Esophagus muscularis mucosa (tissue), 4 donors: ENCODE data around the gene RMDN3. TPM values are rescaled to one million over a fixed set of nuclear protein-coding genes. Genes with fewer than 3 reads are reported as not detected.
A peak's percentile ranks its signal among the peaks of the same experiment; 100 is the strongest.

Experiments
- DNase-seq: peaks from one replicate; pipeline ENCODE4 v3.0.0-alpha.2; 2017; ENCODE audit errors: extremely low spot score
- H3K27ac ChIP-seq, 4 donors: fragments of 200-600 bp; sonication (generic); replicated peaks in 1 of 4; 1 replicate in 3 of 4; 2 replicates in 1 of 4; pipeline ENCODE4 v1.5.1; 2016 to 2019; ENCODE audit warnings: mild to moderate bottlenecking in 1 of 4
- H3K27me3 ChIP-seq, 4 donors: fragments of 200-600 bp; sonication (generic); one replicate each; pipeline versions ENCODE4 v1.5.1 to v1.6.0; 2016 to 2019
- H3K36me3 ChIP-seq, 4 donors: fragments of 200-600 bp; sonication (generic); one replicate each; pipeline ENCODE4 v1.5.1; 2016 to 2019
- H3K4me1 ChIP-seq, 4 donors: fragments of 200-600 bp; sonication (generic); one replicate each; pipeline ENCODE4 v1.5.1; 2016 to 2019
- H3K4me3 ChIP-seq, 4 donors: fragments of 200-600 bp; sonication (generic); 1 replicate in 2 of 4; 2 replicates in 2 of 4; pipeline ENCODE4 v1.5.1; 2016 to 2019; ENCODE audit warnings: mild to moderate bottlenecking in 4 of 4, moderate library complexity in 1 of 4
- H3K9me3 ChIP-seq, 4 donors: fragments of 200-600 bp; sonication (generic); 1 replicate in 3 of 4; 2 replicates in 1 of 4; pipeline ENCODE4 v1.5.1; 2016 to 2019
- EP300 ChIP-seq: sonication (generic); formaldehyde crosslinking; IDR thresholded peaks from one replicate; pipeline ENCODE4 v1.6.1; 2017; ENCODE audit warnings: antibody characterized with exemption
- POLR2A ChIP-seq: fragments of 450-650 bp; IDR thresholded peaks from one replicate; pipeline ENCODE4 v1.6.1; 2017; ENCODE audit warnings: antibody characterized with exemption, moderate library complexity, mild to moderate bottlenecking, low read depth
- POLR2AphosphoS5 ChIP-seq, 2 donors: sonication (generic); formaldehyde crosslinking; IDR thresholded peaks; one replicate each; pipeline ENCODE4 v1.6.1; 2017; ENCODE audit warnings: antibody characterized with exemption in 2 of 2
- WGBS: methylation state at CpG from one replicate; pipeline ENCODE4 v1.1.5; 2018; 5-methylcytosine and 5-hydroxymethylcytosine counted together
- intact Hi-C: fragments of 100-400 bp; cut with DNase I; formaldehyde crosslinking; loops from one replicate; pipeline ENCODE4 v1.15.1; 2023
- total RNA-seq, 4 donors: library from RNA; depleted of rRNA; stranded (reverse); fragments of >200 nt; gene quantifications; one replicate each; pipeline versions ENCODE4 v1.1.0 to v1.2.1, GENCODE V29; 2016
- TF ChIP-seq, protein P1 (sequence below), 3 experiments: fragments of 200-600 bp in 2 of 3; fragments of 450-650 bp in 1 of 3; sonication (generic) in 2 of 3; IDR thresholded peaks; one replicate each; pipeline ENCODE4 v1.5.1; 2017 to 2019; ENCODE audit warnings: antibody characterized with exemption in 3 of 3, mild to moderate bottlenecking in 2 of 3, moderate library complexity in 1 of 3

Gene RMDN3
- total RNA-seq, 4 donors from 2014 or later, result 29.5 to 34.9 (median 31.5) TPM

- no peaks in the 10 kb centered on the region for H3K4me1 ChIP-seq
- DNase-seq, result no peak
- no peaks in the 10 kb centered on the region for H3K27me3 ChIP-seq
- no peak overlapping the region for H3K27ac ChIP-seq
- TF ChIP-seq POLR2A (no peak), EP300 (no peak), POLR2AphosphoS5 (IDR thresholded peaks at IDR 0.05) (no peak)
- TF ChIP-seq, protein P1, sequence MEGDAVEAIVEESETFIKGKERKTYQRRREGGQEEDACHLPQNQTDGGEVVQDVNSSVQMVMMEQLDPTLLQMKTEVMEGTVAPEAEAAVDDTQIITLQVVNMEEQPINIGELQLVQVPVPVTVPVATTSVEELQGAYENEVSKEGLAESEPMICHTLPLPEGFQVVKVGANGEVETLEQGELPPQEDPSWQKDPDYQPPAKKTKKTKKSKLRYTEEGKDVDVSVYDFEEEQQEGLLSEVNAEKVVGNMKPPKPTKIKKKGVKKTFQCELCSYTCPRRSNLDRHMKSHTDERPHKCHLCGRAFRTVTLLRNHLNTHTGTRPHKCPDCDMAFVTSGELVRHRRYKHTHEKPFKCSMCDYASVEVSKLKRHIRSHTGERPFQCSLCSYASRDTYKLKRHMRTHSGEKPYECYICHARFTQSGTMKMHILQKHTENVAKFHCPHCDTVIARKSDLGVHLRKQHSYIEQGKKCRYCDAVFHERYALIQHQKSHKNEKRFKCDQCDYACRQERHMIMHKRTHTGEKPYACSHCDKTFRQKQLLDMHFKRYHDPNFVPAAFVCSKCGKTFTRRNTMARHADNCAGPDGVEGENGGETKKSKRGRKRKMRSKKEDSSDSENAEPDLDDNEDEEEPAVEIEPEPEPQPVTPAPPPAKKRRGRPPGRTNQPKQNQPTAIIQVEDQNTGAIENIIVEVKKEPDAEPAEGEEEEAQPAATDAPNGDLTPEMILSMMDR (IDR thresholded peaks at IDR 0.05), result no peak
- no peaks in the 10 kb centered on the region for H3K9me3 ChIP-seq
- 91% methylated on average over 7 of the region's 7 CpGs for WGBS
- intact Hi-C loops, result no loop called here
- no peak overlapping the region for H3K4me3 ChIP-seq
- H3K36me3 ChIP-seq, result no peaks in the 10 kb centered on the region
These were observed 53.0 kb downstream of the RMDN3 start for GRCh38 chr15:40702077-40702476.

DNA sequence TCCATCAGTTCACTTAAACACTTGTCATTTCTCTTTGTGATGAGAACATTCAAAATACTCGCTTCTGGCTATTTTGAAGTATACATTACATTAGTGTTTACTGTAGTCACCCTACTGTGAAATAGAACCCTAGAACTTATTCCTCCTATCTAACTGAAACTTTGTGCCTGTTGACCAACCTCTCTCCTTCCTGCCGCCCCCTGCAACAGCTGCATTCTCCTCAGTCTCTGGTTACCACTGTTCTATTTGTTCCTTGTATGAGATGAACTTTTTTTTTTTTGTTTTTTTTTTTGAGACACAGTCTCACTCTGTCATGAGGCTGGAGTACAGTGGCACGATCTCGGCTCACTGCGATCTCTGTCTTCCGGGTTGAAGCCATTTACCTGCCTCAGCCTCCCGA, 57.1 kb downstream of the RMDN3 start:
- H3K9me3 ChIP-seq, result no peaks in the 10 kb centered on the region
- H3K36me3 ChIP-seq, result peaks cover 0 to 4% (median 0%) of the 10 kb centered on the region in 4 donors
- no peak overlapping the region for H3K4me3 ChIP-seq
- H3K4me1 ChIP-seq, result peaks cover 18 to 23% (median 22%) of the 10 kb centered on the region in 4 donors
- intact Hi-C loops, result no loop called here
- H3K27ac ChIP-seq, result no peak overlapping the region
- TF ChIP-seq POLR2A (no peak), EP300 (no peak), POLR2AphosphoS5 (IDR thresholded peaks at IDR 0.05) (no peak)
- TF ChIP-seq, protein P1 (IDR thresholded peaks at IDR 0.05), result no peak
- WGBS, result 96% methylated on average over 7 of the region's 7 CpGs
- H3K27me3 ChIP-seq, result no peaks in the 10 kb centered on the region
- DNase-seq, result no peak

DNA sequence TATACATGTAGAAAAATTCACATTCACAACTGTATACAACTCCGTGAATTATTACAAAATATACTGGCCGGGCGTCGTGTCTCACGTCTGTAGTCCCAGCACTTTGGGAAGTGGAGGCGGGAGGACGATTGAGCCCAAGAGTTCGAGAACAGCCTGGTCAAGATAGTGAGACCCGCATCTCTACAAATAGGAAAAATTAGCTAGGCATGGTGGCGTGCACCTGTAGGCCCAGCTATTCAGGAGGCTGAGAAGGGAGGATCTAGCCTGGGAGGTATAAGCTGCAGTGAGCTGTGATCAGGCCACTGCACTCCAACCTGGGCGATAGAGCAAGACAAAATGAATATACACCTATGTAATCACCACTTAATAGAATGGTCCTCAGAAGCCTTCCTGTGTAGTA, 58.8 kb downstream of the RMDN3 start:
- no peak overlapping the region for H3K4me3 ChIP-seq
- DNase-seq, result no peak
- H3K27ac ChIP-seq, result no peak overlapping the region
- H3K4me1 ChIP-seq, result peaks cover 18 to 23% (median 22%) of the 10 kb centered on the region in 4 donors
- H3K9me3 ChIP-seq, result no peaks in the 10 kb centered on the region
- intact Hi-C loops, result no loop called here
- H3K36me3 ChIP-seq, result peaks cover 4 to 18% (median 12%) of the 10 kb centered on the region in 4 donors
- TF ChIP-seq POLR2AphosphoS5 (IDR thresholded peaks at IDR 0.05) (no peak), EP300 (no peak), POLR2A (no peak)
- TF ChIP-seq, protein P1 (IDR thresholded peaks at IDR 0.05), result no peak
- 90% methylated on average over 11 of the region's 11 CpGs for WGBS
- no peaks in the 10 kb centered on the region for H3K27me3 ChIP-seq

GRCh38 chr15:40695469-40695890, 59.6 kb downstream of the RMDN3 start:
- H3K9me3 ChIP-seq, result no peaks in the 10 kb centered on the region
- TF ChIP-seq, protein P1 (IDR thresholded peaks at IDR 0.05), result no peak
- TF ChIP-seq EP300 (no peak), POLR2A (no peak), POLR2AphosphoS5 (IDR thresholded peaks at IDR 0.05) (no peak)
- intact Hi-C loops, result loop anchor here (2.0 kb wide), 1 partner anchor 199 kb away; the partner anchor contains the start of gene VPS18
- peaks cover 4 to 18% (median 12%) of the 10 kb centered on the region in 4 donors for H3K36me3 ChIP-seq
- H3K27ac ChIP-seq, result peak overlapping the region; percentile 95 to 100 (median 98)
- 0% methylated on average over 11 of the region's 24 CpGs for WGBS
- DNase-seq, result no peak
- H3K27me3 ChIP-seq, result no peaks in the 10 kb centered on the region
- H3K4me1 ChIP-seq, result peaks cover 18 to 23% (median 22%) of the 10 kb centered on the region in 4 donors
- H3K4me3 ChIP-seq, result peak overlapping the region; percentile 70 to 99 (median 84)
